K562 (cell line): ENCODE data around the gene IRAK3. TPM values are rescaled to one million over a fixed set of nuclear protein-coding genes. Genes with fewer than 3 reads are reported as not detected.
"Not testable (repeated sequence)": the region's sequence is repeated elsewhere in the genome, so short reads cannot be mapped to it uniquely, and the experiment has no call there.

ENCODE experiments used
- ATAC-seq: fragments of 200-7000 bp; cut with Tn5 transposase; 3 replicates; pipeline ENCODE4 v1.9.1; 2020; ENCODE audit warnings: moderate library complexity
- BruUV-seq: library from RNA; stranded (reverse); fragments of 400-500 nt; replicated peaks from 2 replicates; lab custom pipeline; 2021; lab: Mats Ljungman, UMichigan
- CTCF ChIA-PET: fragments of 300-600 bp; formaldehyde crosslinking; extraction: SDS; loops from one replicate; lab custom pipeline; 2021; ENCODE audit warnings: low intra/inter-chr PET ratio; lab: Yijun Ruan, JAX
- POLR2A ChIA-PET: fragments of 300-600, 350-650 bp; sonication (Branson Sonifier 250); formaldehyde crosslinking; extraction: SDS; loops from one replicate; lab custom pipeline; 2021; ENCODE audit warnings: antibody characterized with exemption, inconsistent platforms; lab: Yijun Ruan, JAX
- DNase-seq, 4 experiments: peaks; one replicate each; pipeline versions ENCODE4 v3.0.0 to v3.0.0-alpha.2; 2011 to 2018; ENCODE audit warnings: low spot score in 3 of 4, mixed read lengths in 3 of 4; ENCODE audit errors: extremely low read depth in 1 of 4
- FAIRE-seq: peaks from 2 replicates; lab custom pipeline; 2011; peaks lifted over from hg19 to GRCh38; lab: Jason Lieb, UNC
- H2AFZ ChIP-seq: 2 replicates; pipeline ENCODE4 v1.6.0; 2011; ENCODE audit warnings: low read depth, low read length, control low read depth, inconsistent platforms
- H3K27ac ChIP-seq: fragments of 200-600 bp; 3 replicates; pipeline ENCODE4 v1.8.0; 2011; ENCODE audit warnings: low read depth, mild to moderate bottlenecking, control low read depth, inconsistent platforms, low read length, moderate library complexity, mixed read lengths; ENCODE audit errors: extremely low read depth
- H3K27me3 ChIP-seq, 2 experiments: fragments of 300-600 bp in 1 of 2; 2 replicates in 1 of 2; 3 replicates in 1 of 2; pipeline versions ENCODE4 v1.6.0 to v1.8.0; 2011; ENCODE audit warnings: inconsistent platforms in 2 of 2, low read length in 2 of 2, mild to moderate bottlenecking in 1 of 2, mixed read lengths in 1 of 2, moderate library complexity in 1 of 2; ENCODE audit not compliant: control insufficient read depth in 2 of 2, insufficient read depth in 2 of 2
- H3K36me3 ChIP-seq: fragments of 300-600 bp; 3 replicates; pipeline ENCODE4 v1.8.0; 2011; ENCODE audit warnings: mild to moderate bottlenecking, low read length, inconsistent platforms; ENCODE audit not compliant: control insufficient read depth, insufficient read depth
- H3K4me1 ChIP-seq, 2 experiments: fragments of 200-600 bp in 1 of 2; replicated peaks in 1 of 2; 2 replicates in 1 of 2; 3 replicates in 1 of 2; pipeline versions ENCODE4 v1.5.1 to v1.8.0; 2011; ENCODE audit warnings: inconsistent platforms in 2 of 2, low read length in 2 of 2, mild to moderate bottlenecking in 1 of 2, mixed read lengths in 1 of 2, moderate library complexity in 1 of 2; ENCODE audit not compliant: control insufficient read depth in 2 of 2, insufficient read depth in 2 of 2
- H3K4me2 ChIP-seq: 2 replicates; pipeline ENCODE4 v1.6.1; 2011; ENCODE audit warnings: low read length, control low read depth, inconsistent platforms, mixed read lengths; ENCODE audit not compliant: insufficient read depth
- H3K4me3 ChIP-seq: fragments of 200-600 bp; sonication (generic), shearing (Covaris generic); 2 replicates; pipeline ENCODE4 v1.5.1; 2016; ENCODE audit warnings: control low read depth, inconsistent platforms
- H3K79me2 ChIP-seq: fragments of 200-600 bp; 3 replicates; pipeline ENCODE4 v1.8.0; 2011; ENCODE audit warnings: low read length, inconsistent platforms; ENCODE audit not compliant: control insufficient read depth, insufficient read depth
- H3K9ac ChIP-seq, 2 experiments: 2 replicates each; pipeline versions ENCODE4 v1.6.0 to v1.6.1; 2011; ENCODE audit warnings: low read depth in 2 of 2, low read length in 2 of 2, control low read depth in 1 of 2, inconsistent platforms in 1 of 2, mild to moderate bottlenecking in 1 of 2, mixed read lengths in 1 of 2; ENCODE audit not compliant: insufficient read depth in 1 of 2
- H3K9me1 ChIP-seq: one replicate; pipeline ENCODE4 v1.6.0; 2011; ENCODE audit warnings: inconsistent platforms, mild to moderate bottlenecking, low read length, moderate library complexity; ENCODE audit not compliant: control insufficient read depth, insufficient read depth
- H3K9me3 ChIP-seq: replicated peaks from 2 replicates; pipeline ENCODE4 v1.5.1; 2011; ENCODE audit warnings: low read depth, low read length, inconsistent platforms; ENCODE audit not compliant: control insufficient read depth, insufficient read depth
- H4K20me1 ChIP-seq: replicated peaks from 2 replicates; pipeline ENCODE4 v1.6.1; 2011; ENCODE audit warnings: low read length, inconsistent platforms, mixed read lengths; ENCODE audit not compliant: control insufficient read depth, insufficient read depth
- ZFP1 ChIP-seq: fragments of 450-650 bp; formaldehyde crosslinking; IDR thresholded peaks from 2 replicates; pipeline ENCODE4 v1.4.0; 2020; ENCODE audit warnings: mild to moderate bottlenecking, mixed read lengths
- WGBS: fragments of 100-300 bp; shearing (Covaris generic); methylation state at CpG from one replicate; pipeline ENCODE4 v1.1.6; 2016; ENCODE audit warnings: low coverage, mixed read lengths; ENCODE audit not compliant: insufficient coverage; ENCODE audit errors: missing lambda C conversion rate; 5-methylcytosine and 5-hydroxymethylcytosine counted together
- in situ Hi-C: fragments of 300-500 bp; cut with MboI; formaldehyde crosslinking; loops from 4 replicates; pipeline ENCODE4 v1.15.0; 2018; ENCODE audit warnings: inconsistent platforms, mixed read lengths
- intact Hi-C: fragments of 100-400 bp; cut with micrococcal nuclease; formaldehyde crosslinking; loops from 2 replicates; pipeline ENCODE4 v1.14.2; 2022
- polyA plus RNA-seq, 8 experiments: library from polyadenylated mRNA; depleted of rRNA in 4 of 8; stranded (reverse) in 5 of 8; unstranded in 3 of 8; fragments of >200 nt; fragmentation: Nextera tagmentation in 2 of 8; fragmentation: Illumina TruSeq in 1 of 8; extraction: Ambion mirVana in 2 of 8; extraction: Trizol in 1 of 8; gene quantifications; 2 replicates each; pipeline versions ENCODE4 v1.2.1 to v1.2.3, GENCODE V29; 2011 to 2014; ENCODE audit warnings: inconsistent platforms in 1 of 8, missing spikeins in 1 of 8
- total RNA-seq, 7 experiments: library from RNA; depleted of rRNA in 6 of 7; stranded (reverse); fragments of >200 nt in 6 of 7; fragmentation: Illumina TruSeq in 2 of 7; extraction: Trizol in 2 of 7; gene quantifications; 2 replicates each; pipeline versions ENCODE4 v1.2.1 to v1.2.3, GENCODE V29; 2011 to 2021; ENCODE audit warnings: low replicate concordance in 1 of 7

IRAK3 gene
- total and polyA plus RNA-seq, 9 of the 15 experiments (the other 6 are each of a cell fraction or from before 2014, with no cell fraction given) = 0.06 to 0.09 (median 0.07) TPM; not detected in 6

DNA sequence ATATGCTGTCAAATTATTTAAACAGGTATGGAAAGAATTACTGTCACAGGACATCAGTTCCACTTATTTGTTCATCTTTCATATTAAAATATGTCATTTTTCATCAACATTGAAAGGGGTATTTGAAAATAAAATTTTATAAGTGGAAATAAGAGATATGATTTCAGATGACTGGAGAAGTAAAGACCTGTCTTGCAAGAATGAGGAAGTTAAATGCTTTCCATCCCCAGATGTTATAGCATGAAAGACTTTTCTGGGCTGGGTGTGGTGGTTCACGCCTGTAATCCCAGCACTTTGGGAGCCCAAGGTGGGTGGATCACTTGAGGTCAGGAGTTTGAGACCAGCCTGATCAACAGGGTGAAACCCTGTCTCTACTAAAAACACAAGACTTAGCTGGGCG is 22.6 kb downstream of the IRAK3 start:
- in situ Hi-C loops, POLR2A ChIA-PET: not testable (repeated sequence)
- 7% methylated on average over 2 of the region's 2 CpGs for WGBS

DNA sequence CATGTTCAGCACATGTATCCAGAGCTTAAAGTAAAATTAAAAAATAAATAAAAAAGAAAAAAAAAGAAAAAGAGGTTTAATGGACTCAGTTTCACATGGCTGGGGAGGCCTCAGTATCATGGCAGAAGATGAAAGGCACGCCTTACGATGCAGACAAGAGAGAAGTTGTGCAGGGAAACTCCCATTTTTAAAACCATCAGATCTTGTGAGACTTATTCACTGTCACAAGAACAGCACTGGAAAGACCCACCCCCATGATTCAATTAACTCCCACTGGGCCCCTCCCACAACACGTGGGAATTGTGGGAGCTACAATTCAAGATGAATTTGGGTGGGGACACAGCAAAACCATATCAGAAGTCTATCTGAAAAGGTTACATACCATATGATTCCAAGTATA is 24.0 kb downstream of the IRAK3 start:
- POLR2A ChIA-PET = not testable (repeated sequence)

More for the DNA sequence above, 22.6 kb downstream of the IRAK3 start:
- H3K27ac ChIP-seq, CTCF ChIA-PET, ATAC-seq, H3K9me1 ChIP-seq, H3K4me1 ChIP-seq, H3K4me2 ChIP-seq, H3K9ac ChIP-seq, H4K20me1 ChIP-seq, BruUV-seq, H2AFZ ChIP-seq, H3K79me2 ChIP-seq, H3K9me3 ChIP-seq, FAIRE-seq, H3K36me3 ChIP-seq, DNase-seq, H3K27me3 ChIP-seq, H3K4me3 ChIP-seq, intact Hi-C loops: not testable (repeated sequence)
- TF ChIP-seq ZFP1 = peak; percentile 75; the same call in 1 of the 2 replicates

More for the DNA sequence above, 24.0 kb downstream of the IRAK3 start:
- H3K4me2 ChIP-seq, H2AFZ ChIP-seq, ATAC-seq, DNase-seq, in situ Hi-C loops, intact Hi-C loops, H3K79me2 ChIP-seq, BruUV-seq, H4K20me1 ChIP-seq, H3K36me3 ChIP-seq, CTCF ChIA-PET, H3K9me1 ChIP-seq, H3K27ac ChIP-seq, H3K27me3 ChIP-seq, H3K4me1 ChIP-seq, H3K4me3 ChIP-seq, FAIRE-seq, H3K9ac ChIP-seq, H3K9me3 ChIP-seq: not testable (repeated sequence)
- 12% methylated on average over 3 of the region's 3 CpGs for WGBS
